Suprapubic skin (tissue), 4 donors: ENCODE data around the gene LRRC45. TPM values are rescaled to one million over a fixed set of nuclear protein-coding genes. Genes with fewer than 3 reads are reported as not detected.

Experiments used
- DNase-seq, 2 donors: peaks; one replicate each; pipeline ENCODE4 v3.0.0-alpha.2; 2019; ENCODE audit warnings: low spot score in 2 of 2
- H3K27ac ChIP-seq: fragments of 200-600 bp; sonication (generic); one replicate; pipeline ENCODE4 v1.5.1; 2019
- H3K27me3 ChIP-seq: fragments of 200-600 bp; sonication (generic); one replicate; pipeline ENCODE4 v1.5.1; 2019
- H3K36me3 ChIP-seq: fragments of 200-600 bp; sonication (generic); one replicate; pipeline ENCODE4 v1.5.1; 2019
- H3K4me1 ChIP-seq: fragments of 200-600 bp; sonication (generic); one replicate; pipeline ENCODE4 v1.5.1; 2019
- H3K4me3 ChIP-seq: fragments of 200-600 bp; sonication (generic); one replicate; pipeline ENCODE4 v1.5.1; 2019; ENCODE audit warnings: mild to moderate bottlenecking
- H3K9me3 ChIP-seq: fragments of 200-600 bp; sonication (generic); one replicate; pipeline ENCODE4 v1.5.1; 2019
- EP300 ChIP-seq: sonication (generic); formaldehyde crosslinking; IDR thresholded peaks from one replicate; pipeline ENCODE4 v1.6.1; 2017; ENCODE audit warnings: antibody characterized with exemption
- POLR2A ChIP-seq, 2 donors: fragments of 450-650 bp; IDR thresholded peaks; one replicate each; pipeline ENCODE4 v1.6.1; 2017; ENCODE audit warnings: antibody characterized with exemption in 2 of 2, mild to moderate bottlenecking in 2 of 2, moderate library complexity in 2 of 2
- POLR2AphosphoS5 ChIP-seq, 3 donors: sonication (generic); formaldehyde crosslinking; IDR thresholded peaks; one replicate each; pipeline ENCODE4 v1.6.1; 2017; ENCODE audit warnings: antibody characterized with exemption in 3 of 3
- WGBS: methylation state at CpG from one replicate; pipeline ENCODE4 v1.1.5; 2018; 5-methylcytosine and 5-hydroxymethylcytosine counted together
- total RNA-seq, 4 donors: library from RNA; depleted of rRNA; stranded (reverse); fragments of >200 nt; gene quantifications; one replicate each; pipeline ENCODE4 v1.1.0, GENCODE V29; 2016
- TF ChIP-seq, protein P1 (sequence below), 2 donors: fragments of 200-600 bp in 1 of 2; fragments of 450-650 bp in 1 of 2; sonication (generic) in 1 of 2; IDR thresholded peaks; one replicate each; pipeline ENCODE4 v1.5.1; 2016 to 2019; ENCODE audit warnings: antibody characterized with exemption in 2 of 2, mild to moderate bottlenecking in 1 of 2, moderate library complexity in 1 of 2

LRRC45 gene
- total RNA-seq, 4 donors from 2014 or later, result 14.1 to 18.7 (median 15.4) TPM

- 75% methylated on average over 11 of the region's 20 CpGs for WGBS
- TF ChIP-seq POLR2A (IDR thresholded peaks at IDR 0.05) (no peak), EP300 (no peak), POLR2AphosphoS5 (IDR thresholded peaks at IDR 0.05) (no peak)
- TF ChIP-seq, protein P1, sequence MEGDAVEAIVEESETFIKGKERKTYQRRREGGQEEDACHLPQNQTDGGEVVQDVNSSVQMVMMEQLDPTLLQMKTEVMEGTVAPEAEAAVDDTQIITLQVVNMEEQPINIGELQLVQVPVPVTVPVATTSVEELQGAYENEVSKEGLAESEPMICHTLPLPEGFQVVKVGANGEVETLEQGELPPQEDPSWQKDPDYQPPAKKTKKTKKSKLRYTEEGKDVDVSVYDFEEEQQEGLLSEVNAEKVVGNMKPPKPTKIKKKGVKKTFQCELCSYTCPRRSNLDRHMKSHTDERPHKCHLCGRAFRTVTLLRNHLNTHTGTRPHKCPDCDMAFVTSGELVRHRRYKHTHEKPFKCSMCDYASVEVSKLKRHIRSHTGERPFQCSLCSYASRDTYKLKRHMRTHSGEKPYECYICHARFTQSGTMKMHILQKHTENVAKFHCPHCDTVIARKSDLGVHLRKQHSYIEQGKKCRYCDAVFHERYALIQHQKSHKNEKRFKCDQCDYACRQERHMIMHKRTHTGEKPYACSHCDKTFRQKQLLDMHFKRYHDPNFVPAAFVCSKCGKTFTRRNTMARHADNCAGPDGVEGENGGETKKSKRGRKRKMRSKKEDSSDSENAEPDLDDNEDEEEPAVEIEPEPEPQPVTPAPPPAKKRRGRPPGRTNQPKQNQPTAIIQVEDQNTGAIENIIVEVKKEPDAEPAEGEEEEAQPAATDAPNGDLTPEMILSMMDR (IDR thresholded peaks at IDR 0.05), result no peak
- Histone ChIP-seq H3K27ac (peak overlapping the region; percentile 11), H3K36me3 (peaks cover 52% of the 10 kb centered on the region), H3K27me3 (no peaks in the 10 kb centered on the region), H3K4me1 (peaks cover 38% of the 10 kb centered on the region), H3K9me3 (no peaks in the 10 kb centered on the region), H3K4me3 (peak overlapping the region; percentile 96)
- no peak for DNase-seq
Measured at GRCh38 chr17:82063424-82064415, 40.6 kb downstream of the LRRC45 start.

- TF ChIP-seq EP300 (no peak), POLR2AphosphoS5 (IDR thresholded peaks at IDR 0.05) (no peak), POLR2A (IDR thresholded peaks at IDR 0.05) (no peak)
- TF ChIP-seq, protein P1 (IDR thresholded peaks at IDR 0.05), result no peak
- Histone ChIP-seq H3K4me1 (peaks cover 38% of the 10 kb centered on the region), H3K9me3 (no peaks in the 10 kb centered on the region), H3K4me3 (peak overlapping the region; percentile 96), H3K36me3 (peaks cover 43% of the 10 kb centered on the region), H3K27me3 (no peaks in the 10 kb centered on the region), H3K27ac (peak overlapping the region; percentile 85)
- 12% methylated on average over 7 of the region's 36 CpGs for WGBS
- no peak for DNase-seq
Measured at GRCh38 chr17:82064433-82065192, 41.5 kb downstream of the LRRC45 start.

- Histone ChIP-seq H3K4me3 (peak overlapping the region; percentile 96), H3K27ac (peak overlapping the region; percentile 85), H3K4me1 (peaks cover 38% of the 10 kb centered on the region), H3K36me3 (peaks cover 37% of the 10 kb centered on the region), H3K27me3 (no peaks in the 10 kb centered on the region), H3K9me3 (no peaks in the 10 kb centered on the region)
- TF ChIP-seq POLR2AphosphoS5 (IDR thresholded peaks at IDR 0.05) (no peak), POLR2A (IDR thresholded peaks at IDR 0.05) (no peak), EP300 (no peak)
- TF ChIP-seq, protein P1 (IDR thresholded peaks at IDR 0.05), result no peak
- WGBS, result 0% methylated on average over 12 of the region's 47 CpGs
- no peak for DNase-seq
Measured at GRCh38 chr17:82065193-82065637, 42.1 kb downstream of the LRRC45 start.

GRCh38 chr17:82065638-82066303, 42.7 kb downstream of the LRRC45 start, which contains the start of gene DUS1L:
Gene DUS1L, minus strand, starts transcription at chr17:82065804. Its CDS starts 745 bp downstream, at chr17:82065059.
- Histone ChIP-seq H3K4me1 (peaks cover 38% of the 10 kb centered on the region), H3K27me3 (no peaks in the 10 kb centered on the region), H3K9me3 (no peaks in the 10 kb centered on the region), H3K4me3 (peak within 1 kb of the TSS; percentile 96), H3K36me3 (peaks cover 32% of the 10 kb centered on the region), H3K27ac (peak within 1 kb of the TSS; percentile 85)
- no peak for DNase-seq
- TF ChIP-seq POLR2AphosphoS5 (IDR thresholded peaks at IDR 0.05) (peak in 2 of 3 donors; percentile 26 to 88), POLR2A (IDR thresholded peaks at IDR 0.05) (peak in 1 of 2 donors; percentile 50), EP300 (no peak)
- 37% methylated on average over 15 of the region's 88 CpGs for WGBS

GRCh38 chr17:82070611-82071010, 47.5 kb downstream of the LRRC45 start:
- Histone ChIP-seq H3K27me3 (no peaks in the 10 kb centered on the region), H3K4me1 (peaks cover 9% of the 10 kb centered on the region), H3K36me3 (no peaks in the 10 kb centered on the region), H3K4me3 (no peak overlapping the region), H3K9me3 (no peaks in the 10 kb centered on the region), H3K27ac (no peak overlapping the region)
- TF ChIP-seq EP300 (no peak), POLR2AphosphoS5 (IDR thresholded peaks at IDR 0.05) (no peak), POLR2A (IDR thresholded peaks at IDR 0.05) (no peak)
- TF ChIP-seq, protein P1 (IDR thresholded peaks at IDR 0.05), result no peak
- no peak for DNase-seq
